Activated CD8-positive, alpha-beta memory T cell treated with anti-CD3 and anti-CD28 coated beads for 36 hours (primary cell): ENCODE measurements around the gene DDN. TPM values are rescaled to one million over a fixed set of nuclear protein-coding genes. Genes with fewer than 3 reads are reported as not detected.

Experiments
- CTCF ChIA-PET: fragments of 350-600 bp; sonication (Branson Sonifier 250); formaldehyde crosslinking; loops from one replicate; lab custom pipeline; 2021; ENCODE audit warnings: antibody characterized with exemption; lab: Charles Lee
- POLR2A ChIA-PET: fragments of 350-600 bp; sonication (Branson Sonifier 250); formaldehyde crosslinking; loops from one replicate; lab custom pipeline; 2021; ENCODE audit warnings: antibody characterized with exemption; lab: Charles Lee
- total RNA-seq, 2 experiments: library from RNA; stranded (reverse); gene quantifications; one replicate each; pipeline ENCODE4 v1.2.3, GENCODE V29; 2021

The DDN gene
- total RNA-seq, 2 experiments from 2014 or later: 1.2 TPM

DNA sequence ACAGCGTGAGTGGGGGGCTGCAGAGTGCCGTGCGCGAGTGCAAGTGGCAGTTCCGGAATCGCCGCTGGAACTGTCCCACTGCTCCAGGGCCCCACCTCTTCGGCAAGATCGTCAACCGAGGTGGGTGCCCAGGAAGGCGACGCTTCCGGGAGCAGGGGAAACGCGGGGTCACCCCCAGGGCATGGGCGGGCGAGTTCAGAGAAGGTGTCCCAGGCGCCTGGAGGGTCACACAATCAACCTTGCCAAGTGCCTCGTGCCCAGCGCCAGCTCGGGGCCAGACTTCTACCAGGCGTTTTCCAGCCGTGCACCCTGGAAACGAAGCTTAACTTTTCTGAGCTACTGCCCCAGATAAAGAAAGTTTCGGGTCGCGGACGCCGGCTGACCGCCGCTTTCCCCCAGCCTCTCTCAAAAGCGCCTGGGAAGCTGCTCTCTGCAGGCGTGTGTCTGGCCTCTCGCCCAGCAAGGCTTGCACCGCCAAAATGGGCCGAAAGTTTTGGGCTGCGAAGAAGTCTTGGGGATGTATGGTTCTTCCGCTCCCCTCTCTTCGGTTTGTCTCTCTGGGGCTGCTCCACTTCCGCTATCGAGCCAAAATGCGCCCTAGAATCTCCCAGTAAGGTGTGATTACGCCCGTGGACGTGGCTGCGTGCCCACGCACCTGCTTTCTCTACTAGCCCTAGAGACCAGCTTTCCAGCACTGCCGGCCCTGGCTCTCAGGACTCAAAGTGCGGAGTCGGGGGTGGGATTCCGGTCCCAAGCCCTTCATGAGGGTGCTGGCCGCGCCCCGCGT, 19.4 kb downstream of the DDN start:
- POLR2A ChIA-PET: interaction anchor here (0.6 kb wide), 1 partner anchor 119 kb away, joined by 3 read pairs; no protein-coding TSS in a partner anchor
- CTCF ChIA-PET: interaction anchor here (0.6 to 5.6 kb wide), 11 partner anchors 11 to 368 kb away, joined by 3 to 61 read pairs (median 10); partner anchors contain the start of genes ARF3 and FKBP11

- CTCF ChIA-PET: interaction anchor here (0.6 to 5.6 kb wide), 19 partner anchors 11 to 129 kb away, joined by 3 to 61 read pairs (median 7); partner anchors contain the start of genes FKBP11 and PRKAG1
- POLR2A ChIA-PET: interaction anchor here (0.6 kb wide), 1 partner anchor 56 kb away, joined by 3 read pairs; no protein-coding TSS in a partner anchor
Observed at GRCh38 chr12:48978741-48979601, 20.2 kb downstream of the DDN start.

DNA sequence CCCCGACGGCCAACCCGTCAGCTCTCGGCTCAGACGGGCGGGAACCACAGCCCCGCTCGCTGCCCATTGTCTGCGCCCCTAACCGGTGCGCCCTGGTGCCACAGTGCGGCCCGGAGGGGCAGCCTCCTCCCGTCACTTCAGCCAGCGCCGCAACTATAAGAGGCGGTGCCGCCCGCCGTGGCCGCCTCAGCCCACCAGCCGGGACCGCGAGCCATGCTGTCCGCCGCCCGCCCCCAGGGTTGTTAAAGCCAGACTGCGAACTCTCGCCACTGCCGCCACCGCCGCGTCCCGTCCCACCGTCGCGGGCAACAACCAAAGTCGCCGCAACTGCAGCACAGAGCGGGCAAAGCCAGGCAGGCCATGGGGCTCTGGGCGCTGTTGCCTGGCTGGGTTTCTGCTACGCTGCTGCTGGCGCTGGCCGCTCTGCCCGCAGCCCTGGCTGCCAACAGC, 20.9 kb downstream of the DDN start, which contains the start of gene WNT1:
TSS of gene WNT1 (plus strand) at position 32 of the 450 bp plus-strand sequence. CDS start at position 361, 329 bp downstream.
- ChIA-PET POLR2A (interaction anchor here (0.6 kb wide), 1 partner anchor 56 kb away, joined by 3 read pairs; no protein-coding TSS in a partner anchor), CTCF (interaction anchor here (0.7 to 5.6 kb wide), 27 partner anchors 10 to 153 kb away, joined by 3 to 61 read pairs (median 5); partner anchors contain the start of genes ARF3, DDN, FKBP11 and PRKAG1)

DNA sequence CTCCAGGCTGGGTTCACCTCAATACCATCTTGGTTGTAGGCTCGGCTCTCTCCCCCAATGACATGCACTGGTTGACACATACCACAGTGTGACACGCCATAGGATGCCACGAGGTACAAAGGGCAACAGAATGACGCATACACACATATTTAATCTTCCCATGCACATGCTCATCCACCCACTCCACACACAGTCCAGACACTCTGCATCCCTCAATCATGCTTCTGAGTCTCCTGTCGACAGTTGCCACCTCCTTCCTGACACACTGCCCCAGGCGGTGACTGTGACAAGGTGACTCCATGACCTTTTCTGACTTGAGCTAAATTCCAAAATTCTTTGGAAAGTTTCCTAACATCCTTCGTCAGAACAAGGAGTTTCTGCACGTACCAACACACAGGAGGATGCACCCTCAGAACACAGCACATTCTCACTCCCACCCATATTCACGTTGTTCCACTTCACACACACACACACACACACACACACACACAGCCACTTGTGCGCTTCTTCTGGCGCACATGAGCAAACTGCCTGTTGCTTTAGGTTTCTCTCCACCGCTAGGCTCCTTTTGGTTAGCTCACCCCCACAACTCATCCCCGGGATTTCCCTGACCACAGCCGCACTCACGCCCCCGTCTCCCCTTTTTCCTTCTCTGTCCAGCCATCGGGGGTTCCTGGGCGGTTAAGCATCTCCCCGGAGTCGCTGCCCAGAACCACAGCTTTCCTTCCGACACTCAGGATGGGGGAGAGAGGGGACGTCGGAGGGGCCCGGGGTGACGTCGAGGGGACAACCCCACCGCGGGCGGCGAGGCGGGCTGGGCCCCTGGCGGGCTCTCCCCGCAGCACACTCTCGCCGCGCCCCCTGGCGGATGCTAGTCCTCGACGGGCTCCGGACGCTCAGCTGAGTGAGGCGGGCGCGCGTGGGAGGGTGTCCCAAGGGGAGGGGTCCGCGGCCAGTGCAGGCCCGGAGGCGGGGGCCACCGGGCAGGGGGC, 21.6 kb downstream of the DDN start:
- ChIA-PET POLR2A (interaction anchor here (0.7 kb wide), 1 partner anchor 20 kb away, joined by 3 read pairs; no protein-coding TSS in a partner anchor), CTCF (interaction anchor here (0.6 to 5.6 kb wide), 29 partner anchors 8 to 154 kb away, joined by 3 to 61 read pairs (median 5); partner anchors contain the start of genes ARF3, DDN, FKBP11 and PRKAG1)

DNA sequence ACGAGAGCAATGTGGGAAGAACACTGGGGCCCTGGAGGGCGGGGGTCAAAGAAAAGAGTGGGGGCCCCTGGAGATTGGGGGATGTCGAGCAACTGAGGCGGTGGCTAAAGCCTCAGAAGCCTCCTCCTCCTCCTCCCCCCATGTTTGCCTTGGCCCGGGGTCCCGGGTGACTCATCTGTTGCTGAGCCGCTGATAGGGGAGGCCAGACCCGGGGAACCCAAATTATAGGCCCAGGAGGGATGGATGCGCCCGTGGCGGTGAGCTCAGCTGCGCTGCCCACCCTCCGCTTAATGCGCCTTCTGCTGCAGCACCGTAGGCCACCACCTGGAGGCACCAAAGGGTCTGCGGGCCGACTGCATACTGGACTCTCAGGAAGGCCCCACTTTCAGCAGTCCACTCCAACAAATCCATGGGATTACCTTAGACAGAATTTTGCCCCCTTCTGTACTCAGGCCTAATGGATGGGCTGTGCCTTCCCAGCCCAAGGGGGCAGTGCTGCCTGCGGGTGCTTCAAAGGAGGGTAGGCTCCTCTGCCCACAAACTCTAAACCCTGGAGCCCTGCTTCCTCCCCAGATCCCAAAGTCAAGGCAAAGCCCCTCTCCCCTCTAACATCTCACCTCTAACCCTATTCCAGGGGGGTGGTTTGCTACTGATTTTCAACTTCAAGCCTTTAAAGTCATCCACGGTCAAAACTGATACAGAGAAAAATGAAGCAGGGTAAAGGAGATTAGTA, 25.1 kb downstream of the DDN start:
- ChIA-PET CTCF (interaction anchor here (0.9 to 3.5 kb wide), 6 partner anchors 9 to 121 kb away, joined by 3 to 16 read pairs (median 4); no protein-coding TSS in a partner anchor), POLR2A (no interaction called here)

GRCh38 chr12:48973531-48973930, 25.6 kb downstream of the DDN start:
- ChIA-PET CTCF (interaction anchor here (0.9 to 3.5 kb wide), 6 partner anchors 10 to 120 kb away, joined by 3 to 16 read pairs (median 4); no protein-coding TSS in a partner anchor), POLR2A (no interaction called here)

DNA sequence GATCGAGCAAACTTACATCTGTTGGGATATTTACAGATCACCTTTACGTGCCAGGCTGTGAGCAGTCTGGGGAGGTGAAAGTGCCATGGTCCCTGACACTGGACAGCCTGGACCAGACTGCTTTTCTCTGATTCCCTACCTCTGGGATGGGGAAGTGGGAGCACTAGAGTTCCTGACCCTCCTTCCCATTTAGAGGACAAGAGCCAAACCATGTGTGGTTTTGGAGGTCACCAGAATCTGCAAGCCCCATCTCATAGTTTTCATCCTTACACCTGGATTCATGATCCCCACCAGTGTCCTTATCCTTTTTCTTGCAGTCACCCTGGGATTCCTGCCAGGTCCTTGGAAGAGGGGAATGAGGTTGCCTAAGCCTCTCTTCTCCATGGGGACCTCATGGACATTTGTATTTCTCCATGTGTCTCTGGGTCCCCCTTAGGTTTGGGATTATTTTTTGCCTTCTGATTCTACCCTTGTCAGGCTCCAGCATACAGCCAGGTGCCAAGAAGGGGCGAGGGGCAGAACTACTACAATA, 26.2 kb downstream of the DDN start:
- ChIA-PET CTCF (interaction anchor here (0.9 to 3.5 kb wide), 11 partner anchors 9 to 120 kb away, joined by 3 to 16 read pairs (median 5); partner anchors contain the start of gene ARF3), POLR2A (no interaction called here)

DNA sequence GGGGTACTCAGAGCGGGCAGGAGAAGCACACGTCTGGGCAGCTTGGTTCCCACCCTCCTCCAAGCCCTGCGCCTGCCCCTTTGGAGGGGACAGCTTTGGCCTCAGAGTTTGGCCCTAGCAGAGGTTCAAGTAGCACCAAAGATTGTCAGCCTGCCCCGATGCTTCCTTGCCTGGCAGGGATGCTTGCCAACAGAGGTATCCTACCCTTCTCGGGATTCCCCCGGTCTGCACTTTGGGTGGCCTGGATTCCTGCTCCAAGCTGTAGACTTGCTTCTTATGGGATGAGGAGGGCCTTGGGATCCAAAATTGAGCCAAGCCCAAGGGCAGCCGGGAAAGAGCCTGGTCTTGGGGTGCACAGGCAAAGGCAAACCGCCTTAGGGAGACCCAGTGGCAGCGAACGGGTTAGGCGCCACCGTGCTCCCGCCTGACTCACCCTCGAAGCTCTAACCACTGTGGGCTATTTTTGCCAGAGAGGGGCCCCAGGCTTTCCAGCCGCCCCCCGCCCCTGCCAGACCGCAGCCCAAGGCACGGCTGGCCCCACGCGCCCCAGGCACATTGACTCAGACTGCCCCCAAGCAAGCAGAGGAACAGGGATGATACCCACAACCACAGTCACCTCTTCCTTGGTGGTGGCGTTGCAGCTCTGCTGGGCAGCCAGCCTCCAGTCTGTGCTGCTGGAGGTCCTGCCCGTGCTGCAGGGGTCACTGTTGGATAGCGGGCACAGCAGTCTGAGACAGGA, 26.8 kb downstream of the DDN start:
- CTCF ChIA-PET: interaction anchor here (0.5 to 3.5 kb wide), 9 partner anchors 10 to 330 kb away, joined by 3 to 16 read pairs (median 5); partner anchors contain the start of gene ARF3
- POLR2A ChIA-PET: no interaction called here

DNA sequence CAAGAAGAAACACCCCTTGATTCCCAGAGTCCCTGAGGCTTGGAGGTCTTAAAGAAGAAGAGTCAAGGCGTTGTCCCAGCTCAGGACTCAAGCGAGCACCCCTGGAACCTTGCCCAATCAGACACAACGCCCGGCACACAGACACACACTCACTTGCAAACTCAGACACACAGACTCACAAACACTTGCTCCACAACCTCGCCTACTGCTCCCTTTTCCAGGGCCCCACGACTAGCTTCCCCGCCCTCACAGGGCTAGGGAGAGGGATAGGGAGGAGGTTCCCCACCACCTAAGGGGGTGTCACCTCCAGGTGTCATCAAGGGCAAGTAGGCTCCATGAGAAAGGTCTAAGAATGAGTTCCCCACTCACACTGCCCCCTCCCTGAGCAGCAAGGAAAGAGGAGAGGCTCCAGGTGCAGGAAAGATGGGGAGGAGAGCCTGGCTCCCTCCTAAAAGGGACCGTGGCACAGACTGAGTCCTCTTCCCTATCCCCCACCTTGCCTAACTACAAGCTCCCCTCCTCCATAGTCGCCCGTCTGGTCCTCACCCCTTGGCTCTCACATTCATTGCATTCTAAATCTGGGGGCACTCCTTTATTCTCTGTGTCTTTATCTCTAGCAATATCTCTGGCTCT, 28.4 kb downstream of the DDN start:
- CTCF ChIA-PET: interaction anchor here (0.7 to 5.0 kb wide), 9 partner anchors 9 to 78 kb away, joined by 3 to 43 read pairs (median 7); partner anchors contain the start of genes ARF3, FKBP11 and WNT1
- POLR2A ChIA-PET: interaction anchor here (0.9 to 1.6 kb wide), 3 partner anchors 13 to 45 kb away, joined by 3 to 5 read pairs (median 3); no protein-coding TSS in a partner anchor

DNA sequence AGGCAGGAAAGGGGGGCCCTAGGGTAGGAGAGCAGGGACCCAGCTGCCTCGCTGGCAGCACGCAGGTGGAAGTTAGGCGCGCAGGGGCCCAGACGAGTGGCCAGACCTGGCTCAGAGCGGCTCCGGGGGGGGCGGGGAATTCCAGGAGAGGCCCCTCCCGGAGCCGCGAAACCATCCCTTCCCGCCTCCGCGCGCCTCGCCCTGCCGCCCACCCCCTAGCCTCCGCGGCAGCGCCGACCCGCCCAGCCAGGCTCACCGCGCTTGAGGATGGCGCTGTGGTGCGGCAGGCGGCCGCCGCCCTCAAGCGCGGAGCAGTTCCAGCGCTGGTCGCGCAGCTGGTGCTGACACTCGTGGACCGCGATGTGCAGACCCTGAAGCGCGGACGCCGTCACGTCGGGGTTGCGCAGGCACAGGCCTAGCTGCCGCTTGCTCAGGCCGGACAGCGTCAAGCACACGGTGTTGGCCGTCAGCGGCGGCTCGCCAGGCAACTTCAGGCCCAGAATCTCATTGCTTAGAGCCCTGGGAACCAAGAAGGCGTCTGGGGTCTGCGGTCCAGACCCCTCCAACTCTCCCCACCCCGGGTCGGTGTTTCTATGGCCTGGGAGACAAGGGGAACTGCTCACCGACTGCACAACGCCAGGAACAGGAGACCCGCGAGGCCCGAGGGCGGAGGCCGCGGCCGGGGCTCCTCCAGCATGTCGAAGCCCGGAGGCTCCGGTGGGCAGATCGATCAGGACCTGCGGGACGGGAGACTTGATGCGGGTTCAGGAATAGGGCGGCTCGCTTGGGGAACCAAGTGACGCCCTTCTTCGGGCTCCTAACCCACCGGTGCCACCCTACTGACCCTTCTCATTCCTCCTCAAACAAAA, 29.1 kb downstream of the DDN start:
- ChIA-PET POLR2A (interaction anchor here (1.1 to 1.6 kb wide), 2 partner anchors 14 to 44 kb away, joined by 3 to 5 read pairs; no protein-coding TSS in a partner anchor), CTCF (interaction anchor here (1.2 to 5.0 kb wide), 5 partner anchors 10 to 44 kb away, joined by 3 to 43 read pairs (median 10); partner anchors contain the start of genes FKBP11 and WNT1)

DNA sequence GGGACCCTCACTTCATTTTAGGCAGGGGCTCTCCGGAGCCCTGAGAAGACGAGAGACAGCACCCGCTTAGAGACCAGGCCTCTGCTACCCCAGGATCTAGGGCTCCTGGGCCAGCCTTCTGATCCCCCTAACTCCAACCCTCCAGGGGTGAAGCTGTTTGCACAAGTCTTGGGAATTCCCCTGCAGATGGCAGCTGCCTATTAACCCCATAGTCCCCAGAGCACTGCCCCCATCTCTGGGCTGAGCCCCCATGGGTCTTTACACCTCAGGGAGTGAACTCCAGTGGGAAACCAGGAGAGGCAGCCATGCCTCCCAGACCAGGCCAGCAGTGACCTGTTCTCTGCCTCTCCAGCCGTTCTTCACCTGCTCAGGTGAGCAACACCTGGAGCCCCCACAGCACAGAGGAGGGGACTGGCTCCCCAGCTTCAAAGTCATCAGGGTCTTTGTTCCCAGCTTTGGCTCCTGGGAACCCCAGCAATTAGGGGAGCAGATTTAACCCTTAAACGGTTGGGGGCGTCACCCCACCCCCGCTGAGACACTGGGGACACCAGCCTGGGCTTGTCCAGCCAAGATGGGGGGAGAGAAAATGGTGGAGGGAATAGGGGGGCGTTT, 29.9 kb downstream of the DDN start:
- POLR2A ChIA-PET: interaction anchor here (1.1 kb wide), 1 partner anchor 13 kb away, joined by 5 read pairs; no protein-coding TSS in a partner anchor
- CTCF ChIA-PET: interaction anchor here (1.3 to 5.0 kb wide), 5 partner anchors 10 to 28 kb away, joined by 3 to 43 read pairs (median 10); partner anchors contain the start of gene WNT1

GRCh38 chr12:48968467-48968866, 30.7 kb downstream of the DDN start:
- ChIA-PET CTCF (interaction anchor here (1.0 to 5.0 kb wide), 6 partner anchors 10 to 28 kb away, joined by 3 to 43 read pairs (median 8); partner anchors contain the start of gene WNT1), POLR2A (no interaction called here)

GRCh38 chr12:48967991-48968390, 31.2 kb downstream of the DDN start:
- CTCF ChIA-PET: interaction anchor here (1.0 to 5.0 kb wide), 4 partner anchors 12 to 29 kb away, joined by 3 to 43 read pairs (median 20); partner anchors contain the start of gene WNT1
- POLR2A ChIA-PET: no interaction called here
